ENCODE results near the gene FAM13A.

DNA sequence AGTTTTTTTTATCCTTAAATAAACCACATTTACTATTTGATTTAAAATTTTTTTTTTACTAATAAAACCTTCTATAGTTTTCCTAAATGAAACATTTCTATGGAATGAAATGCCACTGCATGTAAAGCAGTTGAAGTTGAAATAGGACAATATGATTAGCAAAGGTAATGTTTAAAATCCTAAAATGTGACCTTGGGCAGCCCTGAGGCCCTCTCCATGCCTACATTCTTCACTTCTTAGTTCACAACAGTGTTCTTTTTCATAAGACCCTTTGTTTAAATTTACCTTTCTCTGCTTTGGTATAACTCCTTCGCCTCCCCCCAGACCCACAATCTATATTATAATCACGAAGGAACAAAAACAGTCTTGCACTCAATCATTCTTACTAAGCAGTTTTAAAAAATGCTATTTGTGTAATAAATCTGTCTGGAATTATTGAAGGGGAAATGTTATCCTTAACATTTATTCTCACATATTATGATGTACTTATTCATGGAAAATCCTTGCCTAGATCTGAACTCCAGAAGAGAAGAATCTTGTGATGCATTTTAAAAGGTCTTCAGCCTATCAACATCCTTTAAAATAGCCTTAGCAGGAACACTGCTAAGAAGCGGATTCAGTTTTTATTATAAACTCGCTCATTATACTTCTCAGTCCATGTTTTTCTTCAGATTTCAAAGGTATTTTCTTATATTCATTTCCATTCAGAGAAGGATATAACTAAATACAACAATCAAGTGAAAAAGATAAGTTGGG, 234.8 kb downstream of the FAM13A start:
- TF ChIP-seq EZH2 (IDR thresholded peaks at IDR 0.05; ENCODE audit: low read depth) = no peak
- TF ChIP-seq, protein P1, sequence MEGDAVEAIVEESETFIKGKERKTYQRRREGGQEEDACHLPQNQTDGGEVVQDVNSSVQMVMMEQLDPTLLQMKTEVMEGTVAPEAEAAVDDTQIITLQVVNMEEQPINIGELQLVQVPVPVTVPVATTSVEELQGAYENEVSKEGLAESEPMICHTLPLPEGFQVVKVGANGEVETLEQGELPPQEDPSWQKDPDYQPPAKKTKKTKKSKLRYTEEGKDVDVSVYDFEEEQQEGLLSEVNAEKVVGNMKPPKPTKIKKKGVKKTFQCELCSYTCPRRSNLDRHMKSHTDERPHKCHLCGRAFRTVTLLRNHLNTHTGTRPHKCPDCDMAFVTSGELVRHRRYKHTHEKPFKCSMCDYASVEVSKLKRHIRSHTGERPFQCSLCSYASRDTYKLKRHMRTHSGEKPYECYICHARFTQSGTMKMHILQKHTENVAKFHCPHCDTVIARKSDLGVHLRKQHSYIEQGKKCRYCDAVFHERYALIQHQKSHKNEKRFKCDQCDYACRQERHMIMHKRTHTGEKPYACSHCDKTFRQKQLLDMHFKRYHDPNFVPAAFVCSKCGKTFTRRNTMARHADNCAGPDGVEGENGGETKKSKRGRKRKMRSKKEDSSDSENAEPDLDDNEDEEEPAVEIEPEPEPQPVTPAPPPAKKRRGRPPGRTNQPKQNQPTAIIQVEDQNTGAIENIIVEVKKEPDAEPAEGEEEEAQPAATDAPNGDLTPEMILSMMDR (conservative IDR thresholded peaks at IDR 0.05) = no peak

Data from PC-9 (cell line).